Upper lobe of right lung (tissue), 1 donor: ENCODE results near the gene ESRRB. TPM values are rescaled to one million over a fixed set of nuclear protein-coding genes. Genes with fewer than 3 reads are reported as not detected.

Source experiments
- ATAC-seq: fragments of 200-7000 bp; cut with Tn5 transposase; one replicate; pipeline ENCODE4 v1.9.1; 2020; ENCODE audit warnings: mild to moderate bottlenecking, moderate library complexity
- DNase-seq: peaks from one replicate; pipeline ENCODE4 v3.0.0-alpha.2; 2020
- H3K27ac ChIP-seq: fragments of 200-600 bp; one replicate; pipeline ENCODE4 v1.8.0; 2022
- H3K27me3 ChIP-seq: fragments of 200-600 bp; one replicate; pipeline ENCODE4 v1.8.0; 2022; ENCODE audit warnings: mild to moderate bottlenecking
- H3K36me3 ChIP-seq: fragments of 200-600 bp; one replicate; pipeline ENCODE4 v1.8.0; 2022
- H3K4me1 ChIP-seq: fragments of 200-600 bp; one replicate; pipeline ENCODE4 v1.8.0; 2022
- H3K4me3 ChIP-seq: fragments of 200-600 bp; one replicate; pipeline ENCODE4 v1.8.0; 2022; ENCODE audit warnings: mild to moderate bottlenecking
- H3K9me3 ChIP-seq: fragments of 200-600 bp; one replicate; pipeline ENCODE4 v1.8.0; 2022
- intact Hi-C: fragments of 100-400 bp; cut with DNase I; formaldehyde crosslinking; loops from one replicate; pipeline ENCODE4 v1.11.0; 2022
- total RNA-seq: library from RNA; stranded (reverse); fragmentation: NEBNext Ultra II Directional; extraction: Animal tissue kit (Norgen Biotek cat#: 25700); gene quantifications from one replicate; pipeline ENCODE4 v1.2.1, GENCODE V29; 2021
- TF ChIP-seq, protein P1 (sequence below): fragments of 200-600 bp; IDR thresholded peaks from one replicate; pipeline ENCODE4 v1.8.0; 2022; ENCODE audit warnings: antibody characterized with exemption
- donor health status: DM: no; HTN: yes; CAD: no; lungs with severe emphysema.

ESRRB gene
- total RNA-seq, 1 donor from 2014 or later: not detected

DNA sequence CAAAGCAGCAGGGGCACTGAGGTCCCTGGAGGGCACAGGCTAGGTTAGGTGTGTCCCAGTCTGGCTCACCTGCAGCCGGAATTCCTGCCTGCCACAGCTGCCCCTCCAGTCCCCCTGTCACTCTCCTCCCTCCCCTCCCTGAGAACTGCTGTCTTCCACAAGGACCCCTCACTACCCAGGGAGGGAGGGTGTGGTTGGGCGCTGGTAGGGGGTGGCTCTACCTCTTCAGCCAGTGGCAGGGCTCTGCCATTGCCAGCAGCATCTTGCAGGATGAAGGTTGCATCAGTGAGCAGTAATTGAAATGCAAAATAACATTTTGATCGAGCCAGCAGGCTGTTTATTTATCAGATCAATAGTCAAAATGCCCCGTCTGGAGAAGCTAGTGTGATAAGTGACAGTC is 45.7 kb downstream of the ESRRB start:
- ATAC-seq: no peak
- DNase-seq: no peak
- Histone ChIP-seq H3K9me3 (no peaks in the 10 kb centered on the region), H3K4me3 (no peak overlapping the region), H3K27ac (no peak overlapping the region), H3K27me3 (no peaks in the 10 kb centered on the region), H3K36me3 (no peaks in the 10 kb centered on the region), H3K4me1 (no peaks in the 10 kb centered on the region)
- intact Hi-C loops: no loop called here
- TF ChIP-seq, protein P1, sequence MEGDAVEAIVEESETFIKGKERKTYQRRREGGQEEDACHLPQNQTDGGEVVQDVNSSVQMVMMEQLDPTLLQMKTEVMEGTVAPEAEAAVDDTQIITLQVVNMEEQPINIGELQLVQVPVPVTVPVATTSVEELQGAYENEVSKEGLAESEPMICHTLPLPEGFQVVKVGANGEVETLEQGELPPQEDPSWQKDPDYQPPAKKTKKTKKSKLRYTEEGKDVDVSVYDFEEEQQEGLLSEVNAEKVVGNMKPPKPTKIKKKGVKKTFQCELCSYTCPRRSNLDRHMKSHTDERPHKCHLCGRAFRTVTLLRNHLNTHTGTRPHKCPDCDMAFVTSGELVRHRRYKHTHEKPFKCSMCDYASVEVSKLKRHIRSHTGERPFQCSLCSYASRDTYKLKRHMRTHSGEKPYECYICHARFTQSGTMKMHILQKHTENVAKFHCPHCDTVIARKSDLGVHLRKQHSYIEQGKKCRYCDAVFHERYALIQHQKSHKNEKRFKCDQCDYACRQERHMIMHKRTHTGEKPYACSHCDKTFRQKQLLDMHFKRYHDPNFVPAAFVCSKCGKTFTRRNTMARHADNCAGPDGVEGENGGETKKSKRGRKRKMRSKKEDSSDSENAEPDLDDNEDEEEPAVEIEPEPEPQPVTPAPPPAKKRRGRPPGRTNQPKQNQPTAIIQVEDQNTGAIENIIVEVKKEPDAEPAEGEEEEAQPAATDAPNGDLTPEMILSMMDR: no peak

DNA sequence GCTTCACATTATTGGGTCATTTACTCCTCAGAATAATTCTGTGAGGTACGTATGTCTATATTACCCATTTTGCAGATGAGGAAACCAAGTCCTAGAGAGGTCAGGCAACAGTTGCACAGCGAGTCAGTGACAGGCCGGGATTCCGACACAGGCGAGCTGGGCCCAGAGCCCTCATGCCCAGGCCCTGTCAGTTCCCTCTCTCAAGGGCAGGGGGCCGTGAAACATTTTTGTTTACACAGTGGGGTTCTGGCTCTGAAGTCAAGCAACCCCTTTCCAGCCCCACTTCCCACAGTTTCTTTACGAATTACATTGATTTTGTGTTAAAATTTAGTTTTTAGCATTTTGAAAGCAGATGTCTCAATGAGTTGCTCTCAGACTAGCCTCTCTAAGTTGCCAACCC is 46.7 kb downstream of the ESRRB start:
- no peaks in the 10 kb centered on the region for H3K9me3 ChIP-seq
- no peak overlapping the region for H3K4me3 ChIP-seq
- intact Hi-C loops: no loop called here
- H3K27me3 ChIP-seq: no peaks in the 10 kb centered on the region
- TF ChIP-seq, protein P1: no peak
- ATAC-seq: no peak
- H3K36me3 ChIP-seq: no peaks in the 10 kb centered on the region
- DNase-seq: no peak
- H3K4me1 ChIP-seq: no peaks in the 10 kb centered on the region
- no peak overlapping the region for H3K27ac ChIP-seq

DNA sequence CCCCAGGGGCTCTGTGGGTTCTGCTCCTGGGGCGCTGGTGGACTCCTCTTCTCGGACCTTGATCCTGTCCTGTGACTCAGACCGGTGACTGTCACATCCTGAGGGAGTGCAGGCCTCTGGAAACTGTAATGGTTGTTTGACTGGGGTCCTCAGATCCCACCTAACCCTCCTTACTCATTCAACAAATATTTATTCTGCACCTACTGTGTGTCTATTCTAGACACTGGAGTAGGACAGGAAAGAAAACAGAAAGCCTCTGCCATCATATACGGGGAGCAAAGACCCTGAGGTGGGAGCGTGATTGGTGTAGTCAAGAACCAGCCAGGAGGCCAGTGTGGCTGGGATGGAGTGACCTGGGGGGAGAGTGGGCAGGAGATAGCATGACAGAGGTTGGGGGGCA is 47.6 kb downstream of the ESRRB start:
- Histone ChIP-seq H3K36me3 (no peaks in the 10 kb centered on the region), H3K9me3 (no peaks in the 10 kb centered on the region), H3K4me3 (no peak overlapping the region), H3K27me3 (no peaks in the 10 kb centered on the region), H3K27ac (no peak overlapping the region), H3K4me1 (no peaks in the 10 kb centered on the region)
- ATAC-seq (no peak), DNase-seq (no peak)
- intact Hi-C loops: no loop called here
- TF ChIP-seq, protein P1: no peak

DNA sequence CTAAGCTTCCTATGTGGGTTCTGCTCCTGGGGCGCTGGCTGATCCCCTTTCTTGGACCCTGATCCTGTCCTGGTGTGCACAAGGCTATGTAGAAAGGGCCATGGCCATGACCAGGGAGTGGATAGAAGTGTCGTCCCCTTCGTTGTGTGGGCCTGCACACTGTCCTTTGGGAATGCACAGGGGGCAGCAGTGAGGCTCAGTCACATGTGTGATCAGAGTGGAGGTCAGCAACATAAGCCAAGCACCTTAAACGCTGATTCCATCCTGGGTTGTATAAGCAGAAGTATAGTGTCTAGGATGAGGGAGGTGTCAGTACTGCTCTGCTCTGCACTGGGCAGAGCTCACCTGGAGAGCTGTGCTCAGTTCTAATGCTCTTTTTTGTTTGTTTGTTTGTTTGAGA is 48.4 kb downstream of the ESRRB start:
- intact Hi-C loops: no loop called here
- Histone ChIP-seq H3K9me3 (no peaks in the 10 kb centered on the region), H3K36me3 (no peaks in the 10 kb centered on the region), H3K27me3 (no peaks in the 10 kb centered on the region), H3K4me3 (no peak overlapping the region), H3K4me1 (no peaks in the 10 kb centered on the region), H3K27ac (no peak overlapping the region)
- no peak for ATAC-seq
- DNase-seq: no peak
- TF ChIP-seq, protein P1: no peak

DNA sequence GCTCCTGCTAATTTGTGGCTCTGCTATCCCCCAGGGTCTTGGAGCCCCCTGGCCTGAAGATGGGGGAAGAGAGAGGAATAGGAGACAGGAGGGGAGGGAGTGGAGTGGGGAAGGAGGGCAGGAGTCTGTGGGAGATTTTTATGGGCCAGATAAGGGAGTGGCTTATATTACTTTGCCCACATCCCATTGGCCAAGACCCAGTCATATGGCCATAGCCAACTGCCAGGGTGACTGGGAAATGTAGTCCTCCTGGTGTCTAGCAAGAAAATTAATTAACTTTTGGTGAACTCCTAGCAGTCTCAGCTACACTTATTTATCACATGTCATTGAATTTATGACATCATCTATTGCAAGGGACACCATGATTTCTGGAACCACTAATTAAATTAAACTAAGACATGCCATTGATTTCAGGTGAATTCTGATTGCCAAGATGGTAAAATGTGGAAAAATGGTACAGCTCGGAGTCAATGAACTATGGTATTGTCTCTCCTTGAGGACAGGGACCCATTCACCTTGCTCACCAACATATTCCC is 50.3 kb downstream of the ESRRB start:
- TF ChIP-seq, protein P1: no peak
- Histone ChIP-seq H3K4me3 (no peak overlapping the region), H3K4me1 (no peaks in the 10 kb centered on the region), H3K27ac (no peak overlapping the region), H3K27me3 (no peaks in the 10 kb centered on the region), H3K9me3 (no peaks in the 10 kb centered on the region), H3K36me3 (no peaks in the 10 kb centered on the region)
- ATAC-seq: no peak
- intact Hi-C loops: no loop called here
- DNase-seq: no peak

DNA sequence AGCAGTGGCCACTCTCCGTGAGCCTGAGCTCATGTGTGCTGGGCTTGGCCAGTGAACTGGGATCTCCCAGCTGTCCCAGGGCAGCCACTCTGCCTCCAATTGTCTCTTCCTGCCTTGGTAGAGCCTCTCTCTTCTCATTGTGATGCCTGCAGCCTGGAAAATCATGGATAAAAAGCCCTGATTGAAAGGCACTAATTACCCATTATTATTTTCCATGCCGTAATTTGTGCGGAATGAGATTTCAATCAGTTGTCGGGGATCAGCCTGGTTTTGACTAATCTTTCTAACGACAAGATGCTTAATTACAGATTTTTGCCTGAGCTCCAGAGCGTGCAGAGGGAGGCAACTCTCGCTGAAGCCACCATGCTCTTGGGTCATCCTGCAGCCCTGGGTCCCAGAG is 52.7 kb downstream of the ESRRB start:
- ATAC-seq (no peak), DNase-seq (no peak)
- Histone ChIP-seq H3K27me3 (no peaks in the 10 kb centered on the region), H3K4me3 (no peak overlapping the region), H3K4me1 (no peaks in the 10 kb centered on the region), H3K27ac (no peak overlapping the region), H3K36me3 (no peaks in the 10 kb centered on the region), H3K9me3 (no peaks in the 10 kb centered on the region)
- TF ChIP-seq, protein P1: no peak
- intact Hi-C loops: no loop called here
